Loucy (cell line): ENCODE measurements around the gene GALNT18.

ENCODE experiments used
- H2AFZ ChIP-seq: fragments of 200-600 bp; sonication (generic); 2 replicates; pipeline ENCODE4 v1.6.0; 2016; ENCODE audit warnings: antibody characterized with exemption, mild to moderate bottlenecking, low read length, moderate library complexity
- H3F3A ChIP-seq: fragments of 200-600 bp; 2 replicates; pipeline ENCODE4 v1.6.0; 2016; ENCODE audit warnings: antibody characterized with exemption, low read depth, mild to moderate bottlenecking
- H3K27me3 ChIP-seq: fragments of 200-600 bp; sonication (generic); 2 replicates; pipeline ENCODE4 v1.6.1; 2014; ENCODE audit warnings: low read length, mild to moderate bottlenecking; ENCODE audit not compliant: insufficient read depth, poor library complexity, severe bottlenecking
- H3K36me3 ChIP-seq: fragments of 200-600 bp; sonication (generic); 2 replicates; pipeline ENCODE4 v1.6.1; 2016; ENCODE audit warnings: low read length; ENCODE audit not compliant: insufficient read depth
- H3K4me1 ChIP-seq: fragments of 200-600 bp; sonication (generic); 2 replicates; pipeline ENCODE4 v1.5.1; 2014; ENCODE audit warnings: low read length, mild to moderate bottlenecking; ENCODE audit not compliant: insufficient read depth, poor library complexity, severe bottlenecking
- H3K4me2 ChIP-seq: fragments of 200-600 bp; sonication (generic); 2 replicates; pipeline ENCODE4 v1.6.0; 2014; ENCODE audit warnings: antibody characterized with exemption, low read length, low read depth, mild to moderate bottlenecking; ENCODE audit not compliant: poor library complexity, severe bottlenecking
- H3K4me3 ChIP-seq: fragments of 200-600 bp; sonication (generic); 2 replicates; pipeline ENCODE4 v1.5.1; 2014; ENCODE audit warnings: low read length, mild to moderate bottlenecking, mixed read lengths; ENCODE audit not compliant: poor library complexity, severe bottlenecking
- H3K79me2 ChIP-seq: fragments of 200-600 bp; sonication (generic); 2 replicates; pipeline ENCODE4 v1.6.1; 2014; ENCODE audit warnings: low read length; ENCODE audit not compliant: insufficient read depth
- H3K9ac ChIP-seq: fragments of 200-600 bp; sonication (generic); 2 replicates; pipeline ENCODE4 v1.6.0; 2014; ENCODE audit warnings: mild to moderate bottlenecking, low read depth, low read length, moderate library complexity; ENCODE audit not compliant: poor library complexity, severe bottlenecking
- H3K9me2 ChIP-seq: fragments of 200-600 bp; sonication (generic); replicated peaks from 2 replicates; pipeline ENCODE4 v1.6.1; 2016; ENCODE audit warnings: low read depth, low read length, mixed read lengths
- H3K9me3 ChIP-seq: fragments of 200-600 bp; sonication (generic); 2 replicates; pipeline ENCODE4 v1.6.1; 2014; ENCODE audit warnings: mild to moderate bottlenecking, antibody characterized with exemption, low read length, low read depth; ENCODE audit not compliant: insufficient read depth
- H4K20me1 ChIP-seq: fragments of 200-600 bp; sonication (generic); 2 replicates; pipeline ENCODE4 v1.6.0; 2014; ENCODE audit warnings: antibody characterized with exemption, low read length, mild to moderate bottlenecking; ENCODE audit not compliant: insufficient read depth, poor library complexity, severe bottlenecking
- CTCF ChIP-seq: fragments of 200-600 bp; sonication (generic); conservative IDR thresholded peaks from 2 replicates; pipeline ENCODE4 v1.5.1; 2014; ENCODE audit warnings: mild to moderate bottlenecking, antibody characterized with exemption, low read length
- EZH2phosphoT487 ChIP-seq: fragments of 200-600 bp; IDR thresholded peaks from 2 replicates; pipeline ENCODE4 v1.6.1; 2018; ENCODE audit warnings: antibody characterized with exemption, mild to moderate bottlenecking, moderate library complexity, borderline replicate concordance

GALNT18 gene

GRCh38 chr11:11348303-11348702 is 273.5 kb downstream of the GALNT18 start:
- H2AFZ ChIP-seq, result no peak overlapping the region
- H3K79me2 ChIP-seq, result no peaks in the 10 kb centered on the region
- no peak for TF ChIP-seq CTCF
- TF ChIP-seq EZH2phosphoT487, result no peak
- no peak overlapping the region for H3K9ac ChIP-seq
- H4K20me1 ChIP-seq, result no peaks in the 10 kb centered on the region
- no peaks in the 10 kb centered on the region for H3K36me3 ChIP-seq
- no peaks in the 10 kb centered on the region for H3K9me2 ChIP-seq
- no peak overlapping the region for H3K4me3 ChIP-seq
- H3F3A ChIP-seq, result no peaks in the 10 kb centered on the region
- H3K4me2 ChIP-seq, result no peak overlapping the region
- H3K4me1 ChIP-seq, result no peaks in the 10 kb centered on the region
- no peaks in the 10 kb centered on the region for H3K9me3 ChIP-seq
- peaks cover 10% of the 10 kb centered on the region for H3K27me3 ChIP-seq

- no peaks in the 10 kb centered on the region for H3K9me3 ChIP-seq
- no peak overlapping the region for H2AFZ ChIP-seq
- H3K79me2 ChIP-seq, result no peaks in the 10 kb centered on the region
- no peaks in the 10 kb centered on the region for H3K36me3 ChIP-seq
- H3K9me2 ChIP-seq, result no peaks in the 10 kb centered on the region
- H3K4me2 ChIP-seq, result no peak overlapping the region
- no peak overlapping the region for H3K9ac ChIP-seq
- no peaks in the 10 kb centered on the region for H3F3A ChIP-seq
- H4K20me1 ChIP-seq, result no peaks in the 10 kb centered on the region
- peaks cover 10% of the 10 kb centered on the region for H3K27me3 ChIP-seq
- H3K4me1 ChIP-seq, result no peaks in the 10 kb centered on the region
- H3K4me3 ChIP-seq, result no peak overlapping the region
- TF ChIP-seq EZH2phosphoT487, result no peak
- no peak for TF ChIP-seq CTCF
Measured at GRCh38 chr11:11347592-11347991, 274.2 kb downstream of the GALNT18 start.

- Histone ChIP-seq H3K4me2 (no peak overlapping the region), H2AFZ (no peak overlapping the region), H3F3A (no peaks in the 10 kb centered on the region), H3K36me3 (no peaks in the 10 kb centered on the region), H3K4me3 (no peak overlapping the region), H3K9me3 (no peaks in the 10 kb centered on the region), H3K4me1 (no peaks in the 10 kb centered on the region), H3K79me2 (no peaks in the 10 kb centered on the region), H3K9ac (no peak overlapping the region), H3K27me3 (peaks cover 10% of the 10 kb centered on the region), H3K9me2 (no peaks in the 10 kb centered on the region), H4K20me1 (no peaks in the 10 kb centered on the region)
- no peak for TF ChIP-seq CTCF
- TF ChIP-seq EZH2phosphoT487, result 0 out of 2 replicates have a peak, but pooled peaks have one; percentile 13
Measured at GRCh38 chr11:11346303-11346702, 275.5 kb downstream of the GALNT18 start.
